SHP77 (cell line): ENCODE data around the gene MAST3.
"Not testable (repeated sequence)": the region's sequence is repeated elsewhere in the genome, so short reads cannot be mapped to it uniquely, and the experiment has no call there.

Experiments used
- DNase-seq, 2 experiments: peaks; one replicate each; lab custom pipeline; 2025; lab: John Stamatoyannopoulos, UW

The MAST3 gene

GRCh38 chr19:18137657-18138339 lies 40.2 kb downstream of the MAST3 start:
- no peak for DNase-seq

GRCh38 chr19:18140473-18140872 lies 42.9 kb downstream of the MAST3 start:
- DNase-seq = no peak

GRCh38 chr19:18141031-18141430 lies 43.5 kb downstream of the MAST3 start:
- no peak for DNase-seq

GRCh38 chr19:18143902-18144301 lies 46.3 kb downstream of the MAST3 start:
- DNase-seq = no peak

- DNase-seq = no peak
These were observed 46.8 kb downstream of the MAST3 start for GRCh38 chr19:18144361-18144760.

GRCh38 chr19:18144906-18145305 lies 47.3 kb downstream of the MAST3 start:
- DNase-seq = no peak

- DNase-seq = no peak
These were observed 47.9 kb downstream of the MAST3 start for GRCh38 chr19:18145391-18145999.

- no peak for DNase-seq
These were observed 49.8 kb downstream of the MAST3 start for GRCh38 chr19:18147396-18147795.

GRCh38 chr19:18149596-18149975 lies 52.0 kb downstream of the MAST3 start:
- no peak for DNase-seq

- peak in 1 of 2 experiments; percentile 22 for DNase-seq
These were observed 53.4 kb downstream of the MAST3 start for GRCh38 chr19:18150776-18151624.

GRCh38 chr19:18152442-18152816 lies 54.9 kb downstream of the MAST3 start:
- DNase-seq = peak; percentile 95 to 96

GRCh38 chr19:18152817-18153555 lies 55.4 kb downstream of the MAST3 start, which contains the start of gene PIK3R2:
Gene PIK3R2, plus strand, starts transcription at chr19:18153163. Its CDS starts 2,717 bp downstream, at chr19:18155880.
- DNase-seq = peak; percentile 97

GRCh38 chr19:18153556-18154134 lies 56.1 kb downstream of the MAST3 start:
- no peak for DNase-seq

- no peak for DNase-seq
These were observed 57.8 kb downstream of the MAST3 start for GRCh38 chr19:18155095-18156087.

- no peak for DNase-seq
These were observed 58.7 kb downstream of the MAST3 start for GRCh38 chr19:18156268-18156667.

GRCh38 chr19:18156841-18157464 lies 59.4 kb downstream of the MAST3 start:
- DNase-seq = peak; percentile 91

- DNase-seq = peak; percentile 81 to 88
These were observed 60.0 kb downstream of the MAST3 start for GRCh38 chr19:18157465-18158063.

GRCh38 chr19:18158467-18158866 lies 60.9 kb downstream of the MAST3 start:
- DNase-seq = no peak

GRCh38 chr19:18159059-18159616 lies 61.6 kb downstream of the MAST3 start:
- not testable (repeated sequence) for DNase-seq
